Measurements from ENCODE around the gene KRT6A.

The KRT6A gene

GRCh38 chr12:52524898-52525591 is 32.0 kb upstream of the KRT6A start:
- no peak for DNase-seq (ENCODE audit: low spot score)

- no peak for DNase-seq (ENCODE audit: low spot score)
These were observed 31.3 kb upstream of the KRT6A start for GRCh38 chr12:52524241-52524897.

GRCh38 chr12:52523824-52524223 is 30.8 kb upstream of the KRT6A start:
- DNase-seq (ENCODE audit: low spot score) = no peak

- DNase-seq (ENCODE audit: low spot score) = no peak
These were observed 29.4 kb upstream of the KRT6A start for GRCh38 chr12:52522346-52523011.

GRCh38 chr12:52521568-52522266 is 28.7 kb upstream of the KRT6A start:
- DNase-seq (ENCODE audit: low spot score) = no peak

GRCh38 chr12:52521175-52521567 is 28.1 kb upstream of the KRT6A start:
- DNase-seq (ENCODE audit: low spot score) = no peak

GRCh38 chr12:52519826-52520662 is 27.0 kb upstream of the KRT6A start, which contains the start of gene KRT5:
Gene KRT5 (minus strand): TSS chr12:52520394. CDS start chr12:52520296, 98 bp downstream.
- no peak for DNase-seq (ENCODE audit: low spot score)

GRCh38 chr12:52519387-52519703 is 26.3 kb upstream of the KRT6A start:
- no peak for DNase-seq (ENCODE audit: low spot score)

GRCh38 chr12:52518574-52519386 is 25.7 kb upstream of the KRT6A start:
- no peak for DNase-seq (ENCODE audit: low spot score)

GRCh38 chr12:52517888-52518287 is 24.8 kb upstream of the KRT6A start:
- no peak for DNase-seq (ENCODE audit: low spot score)

- DNase-seq (ENCODE audit: low spot score) = no peak
These were observed 24.2 kb upstream of the KRT6A start for GRCh38 chr12:52517005-52517835.

- no peak for DNase-seq (ENCODE audit: low spot score)
These were observed 23.1 kb upstream of the KRT6A start for GRCh38 chr12:52515927-52516831.

- DNase-seq (ENCODE audit: low spot score) = no peak
These were observed 22.2 kb upstream of the KRT6A start for GRCh38 chr12:52515319-52515646.

- DNase-seq (ENCODE audit: low spot score) = no peak
These were observed 21.6 kb upstream of the KRT6A start for GRCh38 chr12:52514471-52515318.

GRCh38 chr12:52513736-52514135 is 20.7 kb upstream of the KRT6A start:
- no peak for DNase-seq (ENCODE audit: low spot score)

GRCh38 chr12:52508211-52508610 is 15.2 kb upstream of the KRT6A start:
- DNase-seq (ENCODE audit: low spot score) = no peak

GRCh38 chr12:52506858-52507715 is 14.0 kb upstream of the KRT6A start:
- DNase-seq (ENCODE audit: low spot score) = peak; percentile 59

Measured in COLO829 (cell line).